H1 (cell line): ENCODE measurements around the gene NRXN3. TPM values are rescaled to one million over a fixed set of nuclear protein-coding genes. Genes with fewer than 3 reads are reported as not detected.

Experiments
- CTCF ChIA-PET: fragments of 300-600 bp; sonication (Branson Sonifier 250); formaldehyde crosslinking; loops from one replicate; lab custom pipeline; 2021; ENCODE audit not compliant: partially characterized antibody; lab: Charles Lee
- POLR2A ChIA-PET: fragments of 300-600 bp; sonication (Branson Sonifier 250); formaldehyde crosslinking; loops from one replicate; lab custom pipeline; 2021; ENCODE audit warnings: inconsistent platforms; ENCODE audit not compliant: partially characterized antibody; lab: Charles Lee
- DNase-seq, 2 experiments: peaks; one replicate each; pipeline versions ENCODE4 v3.0.0 to v3.0.0-alpha.2; 2010 to 2022; ENCODE audit warnings: low spot score in 2 of 2, low read depth in 1 of 2, mixed read lengths in 1 of 2
- FAIRE-seq: peaks from 2 replicates; lab custom pipeline; 2011; peaks lifted over from hg19 to GRCh38; lab: Jason Lieb, UNC
- H2AFZ ChIP-seq: 2 replicates; pipeline ENCODE4 v1.8.1; 2012; ENCODE audit warnings: low read length, inconsistent platforms
- H2AK5ac ChIP-seq: 2 replicates; pipeline ENCODE4 v1.6.1; 2013; ENCODE audit warnings: low read depth, low read length
- H2BK120ac ChIP-seq: replicated peaks from 2 replicates; pipeline ENCODE3; 2013; ENCODE audit warnings: low read depth, low read length, inconsistent platforms
- H2BK12ac ChIP-seq: 2 replicates; pipeline ENCODE4 v1.6.1; 2013; ENCODE audit warnings: low read depth, low read length
- H2BK15ac ChIP-seq: 2 replicates; pipeline ENCODE4 v1.6.1; 2013; ENCODE audit warnings: low read length
- H2BK20ac ChIP-seq: 2 replicates; pipeline ENCODE4 v1.6.1; 2013; ENCODE audit warnings: low read length
- H2BK5ac ChIP-seq: 2 replicates; pipeline ENCODE4 v1.6.1; 2013; ENCODE audit warnings: low read depth, low read length
- H3K14ac ChIP-seq: 2 replicates; pipeline ENCODE4 v1.6.1; 2013; ENCODE audit warnings: inconsistent platforms; ENCODE audit not compliant: insufficient read length
- H3K18ac ChIP-seq: 2 replicates; pipeline ENCODE4 v1.6.1; 2013; ENCODE audit warnings: low read length; ENCODE audit errors: extremely low read depth
- H3K23ac ChIP-seq: 2 replicates; pipeline ENCODE4 v1.6.1; 2013; ENCODE audit warnings: inconsistent platforms; ENCODE audit not compliant: insufficient read length
- H3K23me2 ChIP-seq: 2 replicates; pipeline ENCODE4 v1.6.1; 2013; ENCODE audit warnings: low read depth, low read length
- H3K27ac ChIP-seq: 2 replicates; pipeline ENCODE4 v1.6.1; 2011; ENCODE audit warnings: low read depth, low read length, inconsistent platforms
- H3K27me3 ChIP-seq, 4 experiments: replicated peaks in 1 of 4; 1 replicate in 1 of 4; 2 replicates in 3 of 4; pipeline versions ENCODE4 v1.6.1 to v1.8.1; 2011 to 2013; ENCODE audit warnings: low read length in 3 of 4, mild to moderate bottlenecking in 3 of 4, inconsistent platforms in 2 of 4, mixed read lengths in 2 of 4, moderate library complexity in 1 of 4; ENCODE audit not compliant: control insufficient read depth in 3 of 4, insufficient read depth in 3 of 4; ENCODE audit errors: extremely low read depth in 1 of 4
- H3K36me3 ChIP-seq, 4 experiments: 2 replicates each; pipeline versions ENCODE4 v1.6.1 to v1.8.1; 2011 to 2013; ENCODE audit warnings: mild to moderate bottlenecking in 4 of 4, low read length in 3 of 4, moderate library complexity in 2 of 4, control low read depth in 1 of 4, inconsistent platforms in 1 of 4; ENCODE audit not compliant: insufficient read depth in 4 of 4, control insufficient read depth in 2 of 4
- H3K4ac ChIP-seq: replicated peaks from 2 replicates; pipeline ENCODE3; 2013; ENCODE audit warnings: low read length, low read depth, mixed read lengths, inconsistent platforms; ENCODE audit not compliant: insufficient read length
- H3K4me1 ChIP-seq, 4 experiments: replicated peaks in 1 of 4; 1 replicate in 1 of 4; 2 replicates in 3 of 4; pipeline versions ENCODE4 v1.6.1 to v1.8.1; 2011 to 2013; ENCODE audit warnings: low read length in 3 of 4, inconsistent platforms in 2 of 4, mixed read lengths in 1 of 4; ENCODE audit not compliant: insufficient read depth in 4 of 4, control insufficient read depth in 3 of 4
- H3K4me2 ChIP-seq, 2 experiments: 2 replicates each; pipeline versions ENCODE4 v1.6.1 to v1.8.1; 2011 to 2013; ENCODE audit warnings: low read depth in 2 of 2, low read length in 2 of 2, control low read depth in 1 of 2, inconsistent platforms in 1 of 2, mild to moderate bottlenecking in 1 of 2; ENCODE audit not compliant: insufficient read depth in 1 of 2
- H3K4me3 ChIP-seq, 4 experiments: fragments of 200-600, 300-600 bp in 1 of 4; sonication (generic), shearing (Covaris generic), sonication (Bioruptor Twin) in 1 of 4; 2 replicates each; pipeline versions ENCODE4 v1.5.1 to v1.8.1; 2011 to 2016; ENCODE audit warnings: low read length in 4 of 4, low read depth in 3 of 4, control low read depth in 2 of 4, inconsistent platforms in 2 of 4, mild to moderate bottlenecking in 2 of 4, mixed read lengths in 1 of 4, moderate library complexity in 1 of 4; ENCODE audit not compliant: insufficient read depth in 2 of 4; ENCODE audit errors: extremely low read depth in 1 of 4
- H3K56ac ChIP-seq: replicated peaks from 2 replicates; pipeline ENCODE3; 2013; ENCODE audit warnings: low read depth, mild to moderate bottlenecking, mixed read lengths, low read length, inconsistent platforms; ENCODE audit not compliant: insufficient read length
- H3K79me1 ChIP-seq: 2 replicates; pipeline ENCODE4 v1.6.1; 2013; ENCODE audit warnings: low read depth, low read length, control low read depth
- H3K79me2 ChIP-seq, 2 experiments: 2 replicates each; pipeline versions ENCODE4 v1.6.1 to v1.8.1; 2012 to 2013; ENCODE audit warnings: low read length in 2 of 2, mild to moderate bottlenecking in 2 of 2, inconsistent platforms in 1 of 2; ENCODE audit not compliant: insufficient read depth in 2 of 2, control insufficient read depth in 1 of 2
- H3K9ac ChIP-seq, 4 experiments: replicated peaks in 1 of 4; 1 replicate in 1 of 4; 2 replicates in 3 of 4; pipeline versions ENCODE4 v1.6.1 to v1.8.1; 2011 to 2013; ENCODE audit warnings: low read depth in 3 of 4, low read length in 3 of 4, control low read depth in 2 of 4, mild to moderate bottlenecking in 2 of 4, moderate library complexity in 2 of 4, inconsistent platforms in 1 of 4; ENCODE audit errors: extremely low read depth in 1 of 4
- H3K9me3 ChIP-seq, 2 experiments: 2 replicates each; pipeline versions ENCODE4 v1.6.1 to v1.8.1; 2012 to 2013; ENCODE audit warnings: mild to moderate bottlenecking in 2 of 2, moderate library complexity in 2 of 2, control low read depth in 1 of 2, inconsistent platforms in 1 of 2, low read depth in 1 of 2, low read length in 1 of 2, mixed read lengths in 1 of 2; ENCODE audit not compliant: insufficient read depth in 2 of 2
- H4K20me1 ChIP-seq, 2 experiments: replicated peaks in 1 of 2; 2 replicates each; pipeline versions ENCODE3 to v1.8.1; 2011 to 2013; ENCODE audit warnings: inconsistent platforms in 2 of 2, low read length in 2 of 2, mild to moderate bottlenecking in 1 of 2; ENCODE audit not compliant: insufficient read depth in 2 of 2, control insufficient read depth in 1 of 2
- H4K5ac ChIP-seq: 2 replicates; pipeline ENCODE4 v1.6.1; 2013; ENCODE audit warnings: low read length, low read depth, mixed read lengths, inconsistent platforms; ENCODE audit not compliant: insufficient read length
- H4K8ac ChIP-seq: 2 replicates; pipeline ENCODE4 v1.8.0; 2013; ENCODE audit warnings: mild to moderate bottlenecking, moderate library complexity, low read length, inconsistent platforms; ENCODE audit not compliant: insufficient read depth; ENCODE audit errors: extremely low read depth
- H4K91ac ChIP-seq: replicated peaks from 2 replicates; pipeline ENCODE3; 2013; ENCODE audit warnings: low read length, mixed read lengths, inconsistent platforms; ENCODE audit not compliant: insufficient read length
- EGR1 ChIP-seq: IDR thresholded peaks from 2 replicates; pipeline ENCODE4 v1.6.1; 2011; ENCODE audit warnings: low read depth, low read length, borderline replicate concordance
- MAFK ChIP-seq: IDR thresholded peaks from 2 replicates; pipeline ENCODE4 v1.6.1; 2012; ENCODE audit warnings: low read depth, mild to moderate bottlenecking, improper control_type of control experiment, low read length
- WGBS, 2 experiments: shearing (Covaris generic) in 1 of 2; methylation state at CpG; one replicate each; pipeline versions ENCODE4 v1.1.6 to v1.1.7; 2013 to 2015; ENCODE audit warnings: low lambda C conversion rate in 2 of 2, mixed read lengths in 2 of 2, inconsistent platforms in 1 of 2, low coverage in 1 of 2, missing lambda C conversion rate in 1 of 2; ENCODE audit not compliant: insufficient replicate concordance in 2 of 2, insufficient coverage in 1 of 2, insufficient read length in 1 of 2; ENCODE audit errors: extremely low coverage in 1 of 2, missing lambda C conversion rate in 1 of 2; 5-methylcytosine and 5-hydroxymethylcytosine counted together
- polyA plus RNA-seq, 7 experiments: library from polyadenylated mRNA; depleted of rRNA in 3 of 7; stranded (reverse) in 5 of 7; unstranded in 2 of 7; fragments of >200 nt in 5 of 7; fragments of 200-250 nt in 2 of 7; gene quantifications; 1 replicate in 5 of 7; 2 replicates in 1 of 7; 4 replicates in 1 of 7; pipeline versions ENCODE4 v1.2.1 to v1.2.3, GENCODE V29; 2011 to 2013; ENCODE audit warnings: missing spikeins in 2 of 7, mixed read lengths in 2 of 7
- total RNA-seq: library from RNA; stranded (reverse); fragmentation: NEBNext Ultra II Directional; extraction: Animal tissue kit (Norgen Biotek cat#: 25700); gene quantifications from 2 replicates; pipeline ENCODE4 v1.2.1, GENCODE V29; 2021

Gene NRXN3
- total and polyA plus RNA-seq, 2 of the 8 experiments (the other 6 are each of a cell fraction or from before 2014, with no cell fraction given): 2.6 to 4.1 TPM

DNA sequence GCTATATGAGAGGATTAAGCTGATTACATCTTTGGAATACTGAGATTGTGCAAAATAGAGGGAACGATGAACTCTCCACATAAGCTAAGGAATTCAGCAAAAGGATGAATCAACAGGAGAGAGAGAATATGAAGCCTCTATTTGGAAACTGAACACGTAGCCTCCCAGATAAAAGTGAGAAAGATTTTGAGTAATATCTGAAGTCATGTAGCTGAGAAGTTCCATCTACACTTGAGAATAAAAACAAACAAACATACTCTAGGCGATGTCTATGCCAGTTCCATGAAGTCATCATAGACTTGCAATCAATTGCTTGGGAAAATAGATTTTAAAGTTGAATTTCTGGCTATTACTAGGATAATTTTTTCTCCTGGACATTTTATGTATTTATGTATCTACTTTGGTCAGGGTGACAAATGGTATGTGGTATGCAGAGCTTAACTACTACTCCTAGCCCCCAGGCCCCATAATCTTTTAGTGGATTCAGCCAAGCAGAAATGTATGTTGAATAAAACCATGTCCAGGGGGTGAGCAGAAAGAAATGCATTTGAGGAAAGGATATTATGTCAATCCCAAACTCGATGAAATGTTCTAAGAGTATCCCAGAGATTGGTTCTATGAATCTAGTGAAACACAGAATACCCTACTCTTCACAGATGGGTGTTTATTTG lies 1413.7 kb downstream of the NRXN3 start:
- DNase-seq: no peak
- Histone ChIP-seq H2BK120ac (no peak overlapping the region), H3K4ac (no peak overlapping the region), H3K14ac (no peak overlapping the region), H3K4me2 (no peak overlapping the region), H2BK20ac (no peak overlapping the region), H3K27me3 (no peaks in the 10 kb centered on the region), H3K9ac (no peak overlapping the region), H3K56ac (no peak overlapping the region), H3K36me3 (no peaks in the 10 kb centered on the region), H3K4me3 (no peak overlapping the region), H3K23ac (no peak overlapping the region), H3K79me2 (no peaks in the 10 kb centered on the region), H2BK12ac (no peak overlapping the region), H3K79me1 (no peaks in the 10 kb centered on the region), H2AK5ac (no peak overlapping the region), H4K20me1 (no peaks in the 10 kb centered on the region), H4K8ac (no peak overlapping the region), H2BK5ac (no peak overlapping the region), H3K9me3 (no peaks in the 10 kb centered on the region), H2AFZ (no peak overlapping the region), H3K4me1 (peaks cover 0 to 2% (median 0%) of the 10 kb centered on the region in 4 experiments; a peak in 2 of 7 replicates), H4K5ac (no peak overlapping the region), H2BK15ac (no peak overlapping the region), H4K91ac (no peak overlapping the region), H3K27ac (no peak overlapping the region), H3K18ac (no peak overlapping the region), H3K23me2 (no peaks in the 10 kb centered on the region)
- 93% methylated on average over 4 of the region's 4 CpGs; no CpG with 5 or more reads in 1 of the 2 experiments for WGBS, 2 experiments
- ChIA-PET CTCF (interaction anchor here (0.8 to 2.2 kb wide), 6 partner anchors 12 to 261 kb away, joined by 3 to 7 read pairs (median 4); no protein-coding TSS in a partner anchor), POLR2A (no interaction called here)
- no peak for TF ChIP-seq EGR1
- TF ChIP-seq MAFK: no peak
- no peak for FAIRE-seq
